Panc1 (cell line): Measurements from ENCODE around the gene NKD1. TPM values are rescaled to one million over a fixed set of nuclear protein-coding genes. Genes with fewer than 3 reads are reported as not detected.

Source experiments
- ATAC-seq: fragments of 200-7000 bp; cut with Tn5 transposase; 2 replicates; pipeline ENCODE4 v1.9.1; 2020; ENCODE audit warnings: mild to moderate bottlenecking, moderate library complexity
- BruUV-seq: library from RNA; stranded (reverse); fragments of 400-500 nt; replicated peaks from 2 replicates; lab custom pipeline; 2021; lab: Mats Ljungman, UMichigan
- CTCF ChIA-PET: fragments of 300-600 bp; sonication (Branson Sonifier 250); formaldehyde crosslinking; loops from one replicate; lab custom pipeline; 2022; ENCODE audit warnings: antibody characterized with exemption; lab: Charles Lee
- POLR2A ChIA-PET: fragments of 300-600 bp; sonication (Branson Sonifier 250); formaldehyde crosslinking; loops from one replicate; lab custom pipeline; 2022; ENCODE audit warnings: antibody characterized with exemption; lab: Charles Lee
- DNase-seq: peaks from one replicate; pipeline ENCODE4 v3.0.0-alpha.2; 2010; ENCODE audit warnings: low read depth, low spot score
- H3K27ac ChIP-seq: 2 replicates; pipeline ENCODE4 v1.5.1; 2011; ENCODE audit warnings: mild to moderate bottlenecking, low read length, inconsistent platforms
- H3K27me3 ChIP-seq: fragments of 200-500 bp; sonication (Bioruptor generic); 2 replicates; pipeline ENCODE4 v1.6.0; 2014; ENCODE audit warnings: low read length, inconsistent platforms; ENCODE audit not compliant: control insufficient read depth, insufficient read depth
- H3K36me3 ChIP-seq: fragments of 200-500 bp; sonication (Bioruptor generic); 2 replicates; pipeline ENCODE4 v1.5.1; 2014; ENCODE audit warnings: inconsistent platforms, mild to moderate bottlenecking, low read length, moderate library complexity; ENCODE audit not compliant: control insufficient read depth, insufficient read depth
- H3K4me1 ChIP-seq: 2 replicates; pipeline ENCODE4 v1.5.1; 2011; ENCODE audit warnings: inconsistent platforms, mild to moderate bottlenecking, low read length, moderate library complexity; ENCODE audit not compliant: control insufficient read depth, insufficient read depth
- H3K4me3 ChIP-seq, 2 experiments: 2 replicates each; pipeline ENCODE4 v1.5.1; 2011 to 2012; ENCODE audit warnings: low read depth in 2 of 2, low read length in 2 of 2, mild to moderate bottlenecking in 2 of 2, inconsistent platforms in 1 of 2, moderate library complexity in 1 of 2
- H3K9me3 ChIP-seq: fragments of 200-500 bp; sonication (Bioruptor generic); 2 replicates; pipeline ENCODE4 v1.5.1; 2014; ENCODE audit warnings: low read depth, mild to moderate bottlenecking, inconsistent platforms, low read length, moderate library complexity; ENCODE audit not compliant: control insufficient read depth, insufficient read depth
- POLR2AphosphoS5 ChIP-seq: IDR thresholded peaks from 2 replicates; pipeline ENCODE4 v1.6.1; 2012; ENCODE audit warnings: mild to moderate bottlenecking, low read depth, low read length, moderate library complexity
- SIN3A ChIP-seq: IDR thresholded peaks from 2 replicates; pipeline ENCODE4 v1.6.1; 2012; ENCODE audit warnings: low read depth, mild to moderate bottlenecking, low read length, moderate library complexity, borderline replicate concordance; ENCODE audit not compliant: insufficient read depth
- TCF7L2 ChIP-seq: IDR thresholded peaks from 2 replicates; pipeline ENCODE4 v1.6.1; 2011; ENCODE audit warnings: mild to moderate bottlenecking, low read depth, low read length, inconsistent platforms
- in situ Hi-C: cut with HindIII; loops from 2 replicates; pipeline ENCODE4 v1.10.0; 2016; ENCODE audit warnings: low sequenced_read_pairs, low pct_unique_long_range_greater_than_20kb
- intact Hi-C: fragments of 100-400 bp; cut with micrococcal nuclease; formaldehyde crosslinking; loops from one replicate; pipeline ENCODE4 v1.10.0; 2022; ENCODE audit not compliant: unreplicated experiment
- total RNA-seq: library from RNA; stranded (reverse); gene quantifications from one replicate; pipeline ENCODE4 v1.2.1, GENCODE V29; 2021; ENCODE audit not compliant: unreplicated experiment
- TF ChIP-seq, protein P1 (sequence below), 2 experiments: IDR thresholded peaks; 2 replicates each; pipeline ENCODE4 v1.6.1; 2011 to 2012; ENCODE audit warnings: low read depth in 2 of 2, control low read depth in 1 of 2, low read length in 1 of 2, mild to moderate bottlenecking in 1 of 2, moderate library complexity in 1 of 2; ENCODE audit not compliant: insufficient read depth in 1 of 2
- TF ChIP-seq, protein P2 (sequence below): fragments of 450-650 bp; IDR thresholded peaks from 2 replicates; pipeline ENCODE4 v1.5.1; 2017; ENCODE audit warnings: mild to moderate bottlenecking

The NKD1 gene
- total RNA-seq, 1 experiment from 2014 or later: 0.18 TPM

DNA sequence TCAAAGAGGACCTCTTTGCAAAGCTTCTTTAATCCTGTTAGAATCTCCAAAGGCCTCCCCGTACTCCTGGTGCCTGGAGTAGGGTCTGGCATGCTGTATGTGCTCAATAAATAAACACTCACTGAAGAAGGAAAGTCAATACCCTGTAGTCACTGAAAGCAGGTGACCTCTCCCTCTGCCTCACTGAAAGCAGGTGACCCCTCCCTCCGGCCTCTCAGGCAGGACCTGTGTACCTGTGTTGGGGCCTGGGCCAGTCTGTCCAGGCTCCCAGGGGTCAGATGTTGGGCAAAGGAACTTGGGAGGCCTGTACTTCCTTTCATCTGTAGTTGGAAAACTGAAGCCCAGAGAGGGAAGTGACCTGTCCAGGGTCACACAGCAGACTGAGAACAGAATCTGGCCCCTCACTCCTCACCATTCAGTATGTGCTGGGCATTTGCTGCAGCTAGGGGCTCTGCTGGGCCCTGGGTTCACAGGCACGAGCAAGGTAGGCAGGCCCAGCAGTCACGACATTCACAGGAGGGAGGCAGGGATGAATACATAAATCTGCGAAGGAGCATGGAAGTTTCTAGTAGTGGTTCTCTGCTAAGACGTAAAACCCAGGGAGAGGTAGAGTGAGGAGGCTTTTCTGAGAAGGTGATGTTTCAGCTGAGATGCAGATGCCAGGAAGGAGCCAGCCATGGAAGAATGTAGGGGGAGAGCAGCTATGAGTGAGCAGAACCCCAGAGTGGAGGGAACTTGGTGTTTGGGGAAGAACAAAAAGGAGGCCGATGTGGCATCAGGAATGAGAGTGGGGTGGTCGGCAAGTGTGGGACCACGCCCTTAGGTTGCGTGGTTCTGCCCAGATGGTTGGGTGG is 64.0 kb downstream of the NKD1 start:
- Histone ChIP-seq H3K9me3 (no peaks in the 10 kb centered on the region), H3K27ac (no peak overlapping the region), H3K27me3 (no peaks in the 10 kb centered on the region), H3K4me3 (no peak overlapping the region), H3K4me1 (no peaks in the 10 kb centered on the region), H3K36me3 (no peaks in the 10 kb centered on the region)
- no TSS peak for BruUV-seq
- ChIA-PET POLR2A (no interaction called here), CTCF (no interaction called here)
- intact Hi-C loops: no loop called here
- TF ChIP-seq TCF7L2: no peak
- TF ChIP-seq, protein P1, sequence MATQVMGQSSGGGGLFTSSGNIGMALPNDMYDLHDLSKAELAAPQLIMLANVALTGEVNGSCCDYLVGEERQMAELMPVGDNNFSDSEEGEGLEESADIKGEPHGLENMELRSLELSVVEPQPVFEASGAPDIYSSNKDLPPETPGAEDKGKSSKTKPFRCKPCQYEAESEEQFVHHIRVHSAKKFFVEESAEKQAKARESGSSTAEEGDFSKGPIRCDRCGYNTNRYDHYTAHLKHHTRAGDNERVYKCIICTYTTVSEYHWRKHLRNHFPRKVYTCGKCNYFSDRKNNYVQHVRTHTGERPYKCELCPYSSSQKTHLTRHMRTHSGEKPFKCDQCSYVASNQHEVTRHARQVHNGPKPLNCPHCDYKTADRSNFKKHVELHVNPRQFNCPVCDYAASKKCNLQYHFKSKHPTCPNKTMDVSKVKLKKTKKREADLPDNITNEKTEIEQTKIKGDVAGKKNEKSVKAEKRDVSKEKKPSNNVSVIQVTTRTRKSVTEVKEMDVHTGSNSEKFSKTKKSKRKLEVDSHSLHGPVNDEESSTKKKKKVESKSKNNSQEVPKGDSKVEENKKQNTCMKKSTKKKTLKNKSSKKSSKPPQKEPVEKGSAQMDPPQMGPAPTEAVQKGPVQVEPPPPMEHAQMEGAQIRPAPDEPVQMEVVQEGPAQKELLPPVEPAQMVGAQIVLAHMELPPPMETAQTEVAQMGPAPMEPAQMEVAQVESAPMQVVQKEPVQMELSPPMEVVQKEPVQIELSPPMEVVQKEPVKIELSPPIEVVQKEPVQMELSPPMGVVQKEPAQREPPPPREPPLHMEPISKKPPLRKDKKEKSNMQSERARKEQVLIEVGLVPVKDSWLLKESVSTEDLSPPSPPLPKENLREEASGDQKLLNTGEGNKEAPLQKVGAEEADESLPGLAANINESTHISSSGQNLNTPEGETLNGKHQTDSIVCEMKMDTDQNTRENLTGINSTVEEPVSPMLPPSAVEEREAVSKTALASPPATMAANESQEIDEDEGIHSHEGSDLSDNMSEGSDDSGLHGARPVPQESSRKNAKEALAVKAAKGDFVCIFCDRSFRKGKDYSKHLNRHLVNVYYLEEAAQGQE (IDR thresholded peaks at IDR 0.05; ENCODE audit: insufficient read depth in 1 of 2, low read depth in 2 of 2, low read length in 1 of 2): no peak
- no peak for TF ChIP-seq POLR2AphosphoS5
- TF ChIP-seq, protein P2, sequence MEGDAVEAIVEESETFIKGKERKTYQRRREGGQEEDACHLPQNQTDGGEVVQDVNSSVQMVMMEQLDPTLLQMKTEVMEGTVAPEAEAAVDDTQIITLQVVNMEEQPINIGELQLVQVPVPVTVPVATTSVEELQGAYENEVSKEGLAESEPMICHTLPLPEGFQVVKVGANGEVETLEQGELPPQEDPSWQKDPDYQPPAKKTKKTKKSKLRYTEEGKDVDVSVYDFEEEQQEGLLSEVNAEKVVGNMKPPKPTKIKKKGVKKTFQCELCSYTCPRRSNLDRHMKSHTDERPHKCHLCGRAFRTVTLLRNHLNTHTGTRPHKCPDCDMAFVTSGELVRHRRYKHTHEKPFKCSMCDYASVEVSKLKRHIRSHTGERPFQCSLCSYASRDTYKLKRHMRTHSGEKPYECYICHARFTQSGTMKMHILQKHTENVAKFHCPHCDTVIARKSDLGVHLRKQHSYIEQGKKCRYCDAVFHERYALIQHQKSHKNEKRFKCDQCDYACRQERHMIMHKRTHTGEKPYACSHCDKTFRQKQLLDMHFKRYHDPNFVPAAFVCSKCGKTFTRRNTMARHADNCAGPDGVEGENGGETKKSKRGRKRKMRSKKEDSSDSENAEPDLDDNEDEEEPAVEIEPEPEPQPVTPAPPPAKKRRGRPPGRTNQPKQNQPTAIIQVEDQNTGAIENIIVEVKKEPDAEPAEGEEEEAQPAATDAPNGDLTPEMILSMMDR: no peak
- no peak for TF ChIP-seq SIN3A
- DNase-seq (no peak), ATAC-seq (no peak)
- in situ Hi-C loops: no loop called here

DNA sequence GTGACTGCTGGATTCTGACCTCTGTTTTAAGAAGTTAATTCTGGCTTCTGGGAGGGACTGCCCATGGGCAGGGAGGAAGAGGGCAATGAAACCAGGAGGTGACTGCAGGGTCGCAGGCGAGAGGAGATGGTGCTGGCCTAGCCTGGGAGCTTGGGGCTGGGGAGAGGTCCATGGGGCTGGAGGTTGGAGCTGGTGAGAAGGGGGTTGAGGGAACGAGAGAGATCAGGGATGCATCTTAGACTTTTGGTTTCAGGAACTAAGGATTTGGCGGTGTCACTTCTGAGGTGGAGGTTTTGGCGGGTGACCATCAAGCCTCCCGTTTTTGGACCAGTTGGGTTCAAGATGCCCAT is 64.6 kb downstream of the NKD1 start:
- BruUV-seq: no TSS peak
- Histone ChIP-seq H3K36me3 (no peaks in the 10 kb centered on the region), H3K27ac (no peak overlapping the region), H3K4me1 (no peaks in the 10 kb centered on the region), H3K4me3 (no peak overlapping the region), H3K9me3 (no peaks in the 10 kb centered on the region), H3K27me3 (no peaks in the 10 kb centered on the region)
- ChIA-PET CTCF (no interaction called here), POLR2A (no interaction called here)
- no peak for ATAC-seq
- TF ChIP-seq, protein P1 (IDR thresholded peaks at IDR 0.05; ENCODE audit: insufficient read depth in 1 of 2, low read depth in 2 of 2, low read length in 1 of 2): no peak
- TF ChIP-seq POLR2AphosphoS5: no peak
- no peak for TF ChIP-seq TCF7L2
- intact Hi-C loops (no loop called here), in situ Hi-C loops (no loop called here)
- DNase-seq: no peak
